ENCODE data around the gene NACA.

Gene NACA

DNA sequence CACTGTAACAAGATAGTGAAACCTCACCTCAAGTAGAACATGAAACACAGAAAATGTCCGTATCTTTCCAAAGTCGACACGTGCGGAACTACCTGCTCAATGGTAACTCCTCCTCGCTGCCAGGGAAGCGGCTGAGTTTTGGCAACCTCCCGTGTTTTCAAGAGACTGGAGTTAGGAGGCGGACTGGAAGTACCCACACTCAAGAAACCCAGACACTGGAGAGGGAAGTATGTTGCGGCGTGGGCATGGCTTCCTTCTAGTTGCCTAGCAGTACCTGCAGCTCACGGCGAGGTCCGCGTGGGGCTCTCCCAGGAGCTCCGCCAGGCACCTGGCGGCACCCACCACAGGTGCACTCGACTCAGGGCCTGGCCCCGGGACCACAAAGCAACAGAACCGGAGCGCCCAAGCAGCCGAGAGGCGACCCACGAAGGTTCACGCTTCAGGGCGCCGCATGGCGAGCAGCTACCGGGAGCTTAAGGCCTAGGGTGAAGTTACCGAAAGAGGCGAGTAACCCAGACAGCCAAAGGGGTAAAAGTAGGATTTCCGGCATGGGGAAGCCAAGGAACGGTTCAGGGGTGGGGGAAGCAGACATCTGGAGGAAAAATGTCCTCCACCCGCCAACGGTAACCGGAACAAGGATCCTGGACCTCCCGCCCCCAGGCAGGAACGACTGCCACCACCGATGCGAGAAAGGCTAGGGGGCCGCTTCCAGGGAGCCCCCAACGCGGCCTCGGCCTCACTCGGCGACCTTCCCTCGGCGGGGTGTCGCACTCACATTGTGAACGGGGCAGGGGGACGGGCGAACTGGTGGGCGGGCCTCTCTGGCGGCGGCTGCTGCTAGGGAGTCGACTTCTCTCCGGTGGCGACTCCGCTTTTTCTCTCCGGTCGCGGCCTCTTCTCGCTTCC, 37.6 kb downstream of the NACA start:
- no peak for DNase-seq

DNA sequence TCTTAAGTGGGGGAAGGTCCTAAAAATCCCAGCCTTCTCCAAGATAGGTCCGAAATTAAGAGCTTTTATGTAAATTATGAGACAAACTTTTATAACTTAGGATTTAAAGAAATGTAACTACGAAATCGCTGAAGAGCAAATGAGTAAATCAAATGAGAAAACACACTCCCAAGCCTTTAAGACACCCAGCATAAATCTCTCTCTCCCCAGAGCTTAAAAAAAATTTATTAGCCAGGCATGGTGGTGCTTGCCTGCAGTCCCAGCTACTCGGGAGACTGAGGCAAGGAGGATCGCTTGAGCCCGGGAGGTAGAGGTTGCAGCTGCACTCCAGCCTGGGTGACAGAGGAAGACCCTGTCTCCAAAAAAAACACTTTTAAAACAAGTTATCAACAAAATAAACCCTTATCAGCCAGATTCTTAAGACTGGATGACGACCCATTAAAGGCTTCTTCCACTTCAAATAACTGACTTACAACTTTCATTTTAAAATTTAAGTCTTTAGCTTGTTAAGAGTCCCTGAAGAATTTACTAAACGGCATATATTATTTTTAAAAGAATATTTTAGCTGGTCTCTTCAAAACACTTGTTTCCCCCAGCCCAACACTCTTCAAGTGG, 40.2 kb downstream of the NACA start:
- DNase-seq = no peak

DNA sequence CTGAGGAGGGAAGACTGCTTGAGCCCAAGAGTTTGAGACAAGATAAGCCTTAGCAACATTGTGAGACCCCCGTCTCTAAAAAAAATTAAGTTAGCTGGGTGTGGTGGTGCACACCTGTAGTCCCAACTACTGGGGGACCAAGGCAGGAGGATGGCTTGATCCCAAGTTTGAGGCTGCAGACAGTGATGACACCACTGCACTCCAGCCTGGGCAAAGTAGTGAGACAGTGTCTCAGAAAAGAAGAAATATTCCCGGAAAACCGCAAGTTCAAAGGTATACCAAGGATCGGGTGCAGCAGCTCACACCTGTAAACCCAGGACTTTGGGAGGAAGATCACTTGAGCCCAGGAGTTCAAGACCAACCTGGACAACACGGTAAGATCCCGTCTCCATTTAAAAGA, 42.8 kb downstream of the NACA start:
- no peak for DNase-seq

DNA sequence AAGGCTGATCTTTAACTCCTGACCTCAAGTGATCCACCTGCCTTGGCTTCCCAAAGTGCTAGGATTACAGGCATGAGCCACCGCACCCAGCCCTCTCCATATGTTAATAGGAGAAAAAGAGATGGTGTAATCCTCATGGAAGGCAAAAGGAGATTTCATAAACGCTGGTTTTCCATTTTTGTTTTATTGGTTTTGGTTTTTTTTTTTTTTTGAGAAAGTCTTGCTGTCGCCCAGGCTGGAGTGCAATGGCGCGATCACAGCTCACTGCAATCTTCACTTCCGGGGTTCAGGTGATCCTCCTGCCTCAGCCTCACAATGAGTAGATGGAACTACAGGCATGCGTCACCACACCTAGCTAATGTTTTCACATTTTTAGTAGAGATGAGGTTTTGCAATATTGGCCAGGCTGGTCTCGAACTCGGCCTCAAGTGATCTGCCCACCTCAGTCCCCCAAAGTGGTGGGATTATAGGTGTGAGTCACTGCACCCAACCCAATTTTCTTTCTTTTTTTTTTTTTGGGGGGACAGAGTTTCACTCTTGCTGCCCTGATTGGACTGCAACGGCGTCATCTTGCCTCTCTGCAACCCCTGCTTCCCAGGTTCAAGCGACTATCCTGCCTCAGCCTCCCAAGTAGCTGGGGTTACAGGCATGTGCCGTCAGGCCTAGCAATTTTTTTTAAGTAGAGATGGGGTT, 45.1 kb downstream of the NACA start:
- DNase-seq = no peak

DNA sequence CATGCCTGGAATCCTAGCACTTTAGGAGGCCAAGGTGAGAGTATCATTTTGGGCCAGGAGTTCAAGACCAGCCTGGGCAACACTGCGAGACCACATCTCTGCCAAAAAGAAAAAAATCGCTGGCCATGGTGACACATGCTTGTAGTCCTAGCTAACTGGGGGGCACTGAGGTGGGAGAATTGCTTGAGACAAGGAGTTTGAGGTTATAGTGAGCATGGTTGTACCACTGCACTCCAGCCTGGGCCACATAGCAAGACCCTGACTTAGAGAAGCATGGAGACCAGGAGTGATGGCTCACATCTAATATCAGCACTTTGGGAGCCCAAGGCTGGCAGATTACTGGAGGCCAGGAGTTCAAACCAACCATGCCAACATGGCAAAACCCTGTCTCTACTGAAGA, 46.2 kb downstream of the NACA start:
- DNase-seq = no peak

DNA sequence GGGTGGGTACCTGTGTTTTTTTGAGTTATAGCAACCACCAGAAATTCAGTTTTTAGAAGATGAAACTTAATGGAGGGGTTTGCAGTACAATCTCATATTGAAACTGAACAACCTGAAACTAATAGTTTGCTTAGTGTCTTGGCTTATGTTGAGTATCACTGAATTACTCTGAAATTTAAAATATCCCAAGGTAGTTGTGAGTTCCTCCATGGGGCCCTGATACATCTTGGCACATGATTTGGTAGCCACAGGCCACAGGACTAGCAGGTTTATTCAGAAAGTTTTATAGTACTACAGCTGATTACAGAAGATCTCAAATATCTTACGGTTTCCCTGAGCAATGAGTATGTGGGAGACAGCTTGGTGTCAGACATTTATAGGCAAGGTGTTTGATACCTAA, 47.4 kb downstream of the NACA start:
- no peak for DNase-seq

DNA sequence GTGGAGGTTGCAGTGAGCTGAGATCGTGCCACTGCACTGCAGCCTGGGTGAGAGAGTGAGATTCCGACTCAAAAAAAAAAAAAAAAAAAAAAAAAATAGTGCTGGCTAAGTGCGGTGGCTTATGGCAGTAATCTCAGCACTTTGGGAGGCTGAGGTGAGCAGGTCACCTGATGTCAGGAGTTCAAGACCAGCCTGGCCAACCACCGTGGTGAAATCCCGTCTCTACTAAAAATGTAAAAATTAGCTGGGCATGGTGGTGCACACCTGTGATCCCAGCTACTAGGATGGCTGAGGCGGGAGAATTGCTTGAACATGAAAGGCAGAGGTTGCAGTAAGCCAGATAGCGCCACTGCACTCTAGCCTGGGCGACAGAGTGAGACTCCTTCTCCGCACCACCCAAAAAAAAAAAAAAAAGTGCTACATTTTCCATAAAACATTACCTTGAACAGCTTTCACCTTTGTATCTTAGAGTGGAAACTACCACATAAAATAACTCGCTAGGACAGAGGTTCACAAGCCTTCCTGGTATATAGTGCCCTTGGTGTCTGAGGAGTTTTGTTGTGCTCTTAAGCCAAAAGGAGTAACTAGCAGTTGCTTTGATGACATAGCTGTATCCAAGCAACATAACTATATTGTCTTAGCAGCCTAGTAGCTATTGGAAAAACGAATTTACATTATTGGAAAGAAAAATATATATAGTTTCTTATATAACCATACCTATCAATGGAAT, 48.1 kb downstream of the NACA start:
- DNase-seq = no peak

DNA sequence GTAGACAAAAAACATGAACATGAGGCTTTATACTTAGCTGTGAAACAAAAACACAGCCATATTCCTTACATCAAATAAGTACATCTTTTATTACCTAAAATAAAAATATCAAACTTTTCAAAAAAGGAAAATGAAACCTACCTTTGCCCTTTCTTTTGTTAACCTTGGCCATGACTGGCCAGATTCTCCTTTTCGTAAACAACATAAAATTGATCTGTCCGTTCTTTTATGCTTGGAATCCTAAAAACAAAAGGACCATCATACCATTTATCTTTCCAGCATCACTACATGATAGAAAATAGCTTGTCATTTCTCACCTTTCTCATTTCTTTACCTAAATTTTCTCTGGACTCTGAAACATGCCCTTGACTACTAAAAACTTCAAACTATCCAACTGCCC, 53.5 kb downstream of the NACA start:
- no peak for DNase-seq

DNA sequence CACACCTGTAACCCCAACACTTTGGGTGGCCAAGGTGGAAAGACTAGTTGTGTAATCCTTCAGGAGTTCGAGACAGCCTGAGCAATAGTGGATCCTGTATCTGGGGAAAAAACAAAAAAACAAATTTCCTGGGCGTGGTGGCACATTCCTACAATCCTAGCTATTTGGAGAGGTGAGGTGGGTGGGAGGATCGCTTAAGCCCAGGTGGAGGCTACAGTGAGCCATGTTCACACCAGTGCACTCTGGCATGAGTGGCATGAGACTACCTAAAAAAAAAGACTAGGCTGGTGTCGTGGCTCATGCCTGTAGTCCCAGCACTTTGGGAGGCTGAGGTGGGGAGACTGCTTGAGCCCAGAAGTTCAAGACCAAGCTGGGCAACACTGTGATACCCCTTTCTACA, 54.3 kb downstream of the NACA start:
- no peak for DNase-seq

DNA sequence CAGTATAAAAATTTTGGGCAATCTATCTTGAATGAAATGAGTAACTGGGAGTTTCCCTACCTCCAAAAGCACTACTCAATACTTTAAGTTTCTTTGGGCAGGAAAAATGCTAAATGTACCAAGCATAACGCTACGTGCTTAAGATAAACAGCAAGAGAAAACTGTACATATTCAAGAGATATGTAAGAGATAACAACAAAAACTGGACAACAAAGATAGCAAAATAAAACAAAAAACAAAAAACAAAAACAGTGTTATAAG, 57.0 kb downstream of the NACA start:
- no peak for DNase-seq
